H1 (cell line): Measurements from ENCODE around the gene IFT81. TPM values are rescaled to one million over a fixed set of nuclear protein-coding genes. Genes with fewer than 3 reads are reported as not detected.

Experiments
- CTCF ChIA-PET: fragments of 300-600 bp; sonication (Branson Sonifier 250); formaldehyde crosslinking; loops from one replicate; lab custom pipeline; 2021; ENCODE audit not compliant: partially characterized antibody; lab: Charles Lee
- POLR2A ChIA-PET: fragments of 300-600 bp; sonication (Branson Sonifier 250); formaldehyde crosslinking; loops from one replicate; lab custom pipeline; 2021; ENCODE audit warnings: inconsistent platforms; ENCODE audit not compliant: partially characterized antibody; lab: Charles Lee
- DNase-seq, 2 experiments: peaks; one replicate each; pipeline versions ENCODE4 v3.0.0 to v3.0.0-alpha.2; 2010 to 2022; ENCODE audit warnings: low spot score in 2 of 2, low read depth in 1 of 2, mixed read lengths in 1 of 2
- FAIRE-seq: peaks from 2 replicates; lab custom pipeline; 2011; peaks lifted over from hg19 to GRCh38; lab: Jason Lieb, UNC
- H2AFZ ChIP-seq: 2 replicates; pipeline ENCODE4 v1.8.1; 2012; ENCODE audit warnings: low read length, inconsistent platforms
- H2AK5ac ChIP-seq: 2 replicates; pipeline ENCODE4 v1.6.1; 2013; ENCODE audit warnings: low read depth, low read length
- H2BK120ac ChIP-seq: replicated peaks from 2 replicates; pipeline ENCODE3; 2013; ENCODE audit warnings: low read depth, low read length, inconsistent platforms
- H2BK12ac ChIP-seq: 2 replicates; pipeline ENCODE4 v1.6.1; 2013; ENCODE audit warnings: low read depth, low read length
- H2BK15ac ChIP-seq: 2 replicates; pipeline ENCODE4 v1.6.1; 2013; ENCODE audit warnings: low read length
- H2BK20ac ChIP-seq: 2 replicates; pipeline ENCODE4 v1.6.1; 2013; ENCODE audit warnings: low read length
- H2BK5ac ChIP-seq: 2 replicates; pipeline ENCODE4 v1.6.1; 2013; ENCODE audit warnings: low read depth, low read length
- H3K14ac ChIP-seq: 2 replicates; pipeline ENCODE4 v1.6.1; 2013; ENCODE audit warnings: inconsistent platforms; ENCODE audit not compliant: insufficient read length
- H3K18ac ChIP-seq: 2 replicates; pipeline ENCODE4 v1.6.1; 2013; ENCODE audit warnings: low read length; ENCODE audit errors: extremely low read depth
- H3K23ac ChIP-seq: 2 replicates; pipeline ENCODE4 v1.6.1; 2013; ENCODE audit warnings: inconsistent platforms; ENCODE audit not compliant: insufficient read length
- H3K23me2 ChIP-seq: 2 replicates; pipeline ENCODE4 v1.6.1; 2013; ENCODE audit warnings: low read depth, low read length
- H3K27ac ChIP-seq: 2 replicates; pipeline ENCODE4 v1.6.1; 2011; ENCODE audit warnings: low read depth, low read length, inconsistent platforms
- H3K27me3 ChIP-seq, 4 experiments: replicated peaks in 1 of 4; 1 replicate in 1 of 4; 2 replicates in 3 of 4; pipeline versions ENCODE4 v1.6.1 to v1.8.1; 2011 to 2013; ENCODE audit warnings: low read length in 3 of 4, mild to moderate bottlenecking in 3 of 4, inconsistent platforms in 2 of 4, mixed read lengths in 2 of 4, moderate library complexity in 1 of 4; ENCODE audit not compliant: control insufficient read depth in 3 of 4, insufficient read depth in 3 of 4; ENCODE audit errors: extremely low read depth in 1 of 4
- H3K36me3 ChIP-seq, 4 experiments: 2 replicates each; pipeline versions ENCODE4 v1.6.1 to v1.8.1; 2011 to 2013; ENCODE audit warnings: mild to moderate bottlenecking in 4 of 4, low read length in 3 of 4, moderate library complexity in 2 of 4, control low read depth in 1 of 4, inconsistent platforms in 1 of 4; ENCODE audit not compliant: insufficient read depth in 4 of 4, control insufficient read depth in 2 of 4
- H3K4ac ChIP-seq: replicated peaks from 2 replicates; pipeline ENCODE3; 2013; ENCODE audit warnings: low read length, low read depth, mixed read lengths, inconsistent platforms; ENCODE audit not compliant: insufficient read length
- H3K4me1 ChIP-seq, 4 experiments: replicated peaks in 1 of 4; 1 replicate in 1 of 4; 2 replicates in 3 of 4; pipeline versions ENCODE4 v1.6.1 to v1.8.1; 2011 to 2013; ENCODE audit warnings: low read length in 3 of 4, inconsistent platforms in 2 of 4, mixed read lengths in 1 of 4; ENCODE audit not compliant: insufficient read depth in 4 of 4, control insufficient read depth in 3 of 4
- H3K4me2 ChIP-seq, 2 experiments: 2 replicates each; pipeline versions ENCODE4 v1.6.1 to v1.8.1; 2011 to 2013; ENCODE audit warnings: low read depth in 2 of 2, low read length in 2 of 2, control low read depth in 1 of 2, inconsistent platforms in 1 of 2, mild to moderate bottlenecking in 1 of 2; ENCODE audit not compliant: insufficient read depth in 1 of 2
- H3K4me3 ChIP-seq, 4 experiments: fragments of 200-600, 300-600 bp in 1 of 4; sonication (generic), shearing (Covaris generic), sonication (Bioruptor Twin) in 1 of 4; 2 replicates each; pipeline versions ENCODE4 v1.5.1 to v1.8.1; 2011 to 2016; ENCODE audit warnings: low read length in 4 of 4, low read depth in 3 of 4, control low read depth in 2 of 4, inconsistent platforms in 2 of 4, mild to moderate bottlenecking in 2 of 4, mixed read lengths in 1 of 4, moderate library complexity in 1 of 4; ENCODE audit not compliant: insufficient read depth in 2 of 4; ENCODE audit errors: extremely low read depth in 1 of 4
- H3K56ac ChIP-seq: replicated peaks from 2 replicates; pipeline ENCODE3; 2013; ENCODE audit warnings: low read depth, mild to moderate bottlenecking, mixed read lengths, low read length, inconsistent platforms; ENCODE audit not compliant: insufficient read length
- H3K79me1 ChIP-seq: 2 replicates; pipeline ENCODE4 v1.6.1; 2013; ENCODE audit warnings: low read depth, low read length, control low read depth
- H3K79me2 ChIP-seq, 2 experiments: 2 replicates each; pipeline versions ENCODE4 v1.6.1 to v1.8.1; 2012 to 2013; ENCODE audit warnings: low read length in 2 of 2, mild to moderate bottlenecking in 2 of 2, inconsistent platforms in 1 of 2; ENCODE audit not compliant: insufficient read depth in 2 of 2, control insufficient read depth in 1 of 2
- H3K9ac ChIP-seq, 4 experiments: replicated peaks in 1 of 4; 1 replicate in 1 of 4; 2 replicates in 3 of 4; pipeline versions ENCODE4 v1.6.1 to v1.8.1; 2011 to 2013; ENCODE audit warnings: low read depth in 3 of 4, low read length in 3 of 4, control low read depth in 2 of 4, mild to moderate bottlenecking in 2 of 4, moderate library complexity in 2 of 4, inconsistent platforms in 1 of 4; ENCODE audit errors: extremely low read depth in 1 of 4
- H3K9me3 ChIP-seq, 2 experiments: 2 replicates each; pipeline versions ENCODE4 v1.6.1 to v1.8.1; 2012 to 2013; ENCODE audit warnings: mild to moderate bottlenecking in 2 of 2, moderate library complexity in 2 of 2, control low read depth in 1 of 2, inconsistent platforms in 1 of 2, low read depth in 1 of 2, low read length in 1 of 2, mixed read lengths in 1 of 2; ENCODE audit not compliant: insufficient read depth in 2 of 2
- H4K20me1 ChIP-seq, 2 experiments: replicated peaks in 1 of 2; 2 replicates each; pipeline versions ENCODE3 to v1.8.1; 2011 to 2013; ENCODE audit warnings: inconsistent platforms in 2 of 2, low read length in 2 of 2, mild to moderate bottlenecking in 1 of 2; ENCODE audit not compliant: insufficient read depth in 2 of 2, control insufficient read depth in 1 of 2
- H4K5ac ChIP-seq: 2 replicates; pipeline ENCODE4 v1.6.1; 2013; ENCODE audit warnings: low read length, low read depth, mixed read lengths, inconsistent platforms; ENCODE audit not compliant: insufficient read length
- H4K8ac ChIP-seq: 2 replicates; pipeline ENCODE4 v1.8.0; 2013; ENCODE audit warnings: mild to moderate bottlenecking, moderate library complexity, low read length, inconsistent platforms; ENCODE audit not compliant: insufficient read depth; ENCODE audit errors: extremely low read depth
- H4K91ac ChIP-seq: replicated peaks from 2 replicates; pipeline ENCODE3; 2013; ENCODE audit warnings: low read length, mixed read lengths, inconsistent platforms; ENCODE audit not compliant: insufficient read length
- BCL11A ChIP-seq, 2 experiments: IDR thresholded peaks; one replicate each; pipeline ENCODE4 v1.6.1; 2011; ENCODE audit warnings: low read depth in 2 of 2, low read length in 2 of 2, mild to moderate bottlenecking in 2 of 2
- EGR1 ChIP-seq: IDR thresholded peaks from 2 replicates; pipeline ENCODE4 v1.6.1; 2011; ENCODE audit warnings: low read depth, low read length, borderline replicate concordance
- NRF1 ChIP-seq: IDR thresholded peaks from 2 replicates; pipeline ENCODE4 v1.6.1; 2011; ENCODE audit warnings: mild to moderate bottlenecking, low read depth, low read length, improper control_type of control experiment
- RFX5 ChIP-seq: IDR thresholded peaks from 2 replicates; pipeline ENCODE4 v1.6.1; 2011; ENCODE audit warnings: low read depth, low read length, improper control_type of control experiment, borderline replicate concordance
- whole genome bisulfite sequencing, 2 experiments: shearing (Covaris generic) in 1 of 2; methylation state at CpG; one replicate each; pipeline versions ENCODE4 v1.1.6 to v1.1.7; 2013 to 2015; ENCODE audit warnings: low lambda C conversion rate in 2 of 2, mixed read lengths in 2 of 2, inconsistent platforms in 1 of 2, low coverage in 1 of 2, missing lambda C conversion rate in 1 of 2; ENCODE audit not compliant: insufficient replicate concordance in 2 of 2, insufficient coverage in 1 of 2, insufficient read length in 1 of 2; ENCODE audit errors: extremely low coverage in 1 of 2, missing lambda C conversion rate in 1 of 2; 5-methylcytosine and 5-hydroxymethylcytosine counted together
- polyA plus RNA-seq, 7 experiments: library from polyadenylated mRNA; depleted of rRNA in 3 of 7; stranded (reverse) in 5 of 7; unstranded in 2 of 7; fragments of >200 nt in 5 of 7; fragments of 200-250 nt in 2 of 7; gene quantifications; 1 replicate in 5 of 7; 2 replicates in 1 of 7; 4 replicates in 1 of 7; pipeline versions ENCODE4 v1.2.1 to v1.2.3, GENCODE V29; 2011 to 2013; ENCODE audit warnings: missing spikeins in 2 of 7, mixed read lengths in 2 of 7
- total RNA-seq: library from RNA; stranded (reverse); fragmentation: NEBNext Ultra II Directional; extraction: Animal tissue kit (Norgen Biotek cat#: 25700); gene quantifications from 2 replicates; pipeline ENCODE4 v1.2.1, GENCODE V29; 2021

IFT81 gene
- total and polyA plus RNA-seq, 2 of the 8 experiments (the other 6 are each of a cell fraction or from before 2014, with no cell fraction given), result 4.1 to 14.5 TPM

GRCh38 chr12:110171186-110171538 is 47.0 kb downstream of the IFT81 start:
- H4K20me1 ChIP-seq, result peaks cover 0 to 4% of the 10 kb centered on the region in 2 experiments
- POLR2A ChIA-PET, result no interaction called here
- peaks cover 2% of the 10 kb centered on the region; the same call in 1 of the 2 replicates for H3K23me2 ChIP-seq
- H4K91ac ChIP-seq, result no peak overlapping the region
- DNase-seq (no peak), FAIRE-seq (no peak)
- no peaks in the 10 kb centered on the region for H3K27me3 ChIP-seq
- no peak overlapping the region for H3K27ac ChIP-seq
- H3K23ac ChIP-seq, result no peak overlapping the region
- H3K4me3 ChIP-seq, result no peak overlapping the region
- no peak overlapping the region for H2AK5ac ChIP-seq
- no peak overlapping the region for H3K9ac ChIP-seq
- peaks cover 0 to 9% (median 3%) of the 10 kb centered on the region in 4 experiments; a peak in 5 of 8 replicates for H3K36me3 ChIP-seq
- H4K5ac ChIP-seq, result no peak overlapping the region
- no peak overlapping the region for H2BK12ac ChIP-seq
- no peak overlapping the region for H3K18ac ChIP-seq
- no peak overlapping the region for H3K4ac ChIP-seq
- TF ChIP-seq EGR1, result no peak
- no peak for TF ChIP-seq NRF1
- TF ChIP-seq RFX5, result no peak
- no peak for TF ChIP-seq BCL11A (IDR thresholded peaks at IDR 0.05; ENCODE audit: low read depth in 2 of 2, low read length in 2 of 2)
- H3K14ac ChIP-seq, result no peak overlapping the region
- no peak overlapping the region for H2BK20ac ChIP-seq
- no peak overlapping the region for H3K4me2 ChIP-seq
- H2BK5ac ChIP-seq, result no peak overlapping the region
- H3K79me2 ChIP-seq, result no peaks in the 10 kb centered on the region
- no peak overlapping the region for H4K8ac ChIP-seq
- no peak overlapping the region for H3K56ac ChIP-seq
- WGBS, 2 experiments, result 92% methylated on average over 3 of the region's 3 CpGs; no CpG with 5 or more reads in 1 of the 2 experiments
- no peak overlapping the region for H2BK15ac ChIP-seq
- CTCF ChIA-PET, result no interaction called here
- peaks cover 5 to 10% of the 10 kb centered on the region in 2 experiments; a peak in 3 of 4 replicates for H3K9me3 ChIP-seq
- H2AFZ ChIP-seq, result no peak overlapping the region
- H2BK120ac ChIP-seq, result no peak overlapping the region
- no peaks in the 10 kb centered on the region for H3K4me1 ChIP-seq
- H3K79me1 ChIP-seq, result no peaks in the 10 kb centered on the region
